Aortic smooth muscle cell (primary cell): ENCODE data around the gene ARMH3. TPM values are rescaled to one million over a fixed set of nuclear protein-coding genes. Genes with fewer than 3 reads are reported as not detected.

Experiments
- total RNA-seq: library from RNA; depleted of rRNA; stranded (reverse); fragments of >200 nt; gene quantifications from 2 replicates; pipeline ENCODE4 v1.2.3, GENCODE V29; 2014

Gene ARMH3
- total RNA-seq: 8.7 and 9.6 TPM in 2 replicates

GRCh38 chr10:102055647-102056419 lies at the start of gene ARMH3:
Gene ARMH3, minus strand, starts transcription at chr10:102056173. Its CDS starts 16,059 bp downstream, at chr10:102040114.

GRCh38 chr10:102064868-102065560 lies 9.0 kb upstream of the ARMH3 start, which contains the start of gene HPS6:
Gene HPS6, plus strand, starts transcription at chr10:102065349. Its CDS starts 126 bp downstream, at chr10:102065475.

GRCh38 chr10:101843032-101844021 lies 212.6 kb downstream of the ARMH3 start, which contains the start of gene KCNIP2:
Gene KCNIP2, minus strand, starts transcription at chr10:101843800. Its CDS starts 232 bp downstream, at chr10:101843568.

GRCh38 chr10:101818119-101818871 lies 237.7 kb downstream of the ARMH3 start, which contains the start of gene OGA:
Gene OGA, minus strand, starts transcription at chr10:101818444. Its CDS starts 422 bp downstream, at chr10:101818022.

Other genes with a start within 250 kb of the ARMH3 start
- 110 and 170 TPM in 2 replicates for gene OGA, start 237.7 kb downstream of the ARMH3 start, total RNA-seq
- 0.66 and 1.1 TPM in 2 replicates for gene KCNIP2, start 212.4 kb downstream of the ARMH3 start, total RNA-seq
- gene HPS6, start 9.2 kb upstream of the ARMH3 start, total RNA-seq: 21.5 and 22.5 TPM in 2 replicates
- gene LDB1, start 64.2 kb upstream of the ARMH3 start, total RNA-seq: 40.6 and 42.4 TPM in 2 replicates
- 9.4 and 10.7 TPM in 2 replicates for gene PPRC1, start 76.9 kb upstream of the ARMH3 start, total RNA-seq
- gene NOLC1, start 96.2 kb upstream of the ARMH3 start, total RNA-seq: 22.1 and 38.3 TPM in 2 replicates
- 0.26 TPM in 1 of 2 replicates, not detected in the other for gene ELOVL3, start 170.1 kb upstream of the ARMH3 start, total RNA-seq
- 0.12 and 0.13 TPM in 2 replicates for gene PITX3, start 185.3 kb upstream of the ARMH3 start, total RNA-seq
- 28.4 and 40.7 TPM in 2 replicates for gene GBF1, start 189.4 kb upstream of the ARMH3 start, total RNA-seq